Left forelimb (tissue), 1 donor: Measurements from ENCODE around the gene RBKS.
"Not testable (repeated sequence)": the region's sequence is repeated elsewhere in the genome, so short reads cannot be mapped to it uniquely, and the experiment has no call there.

Source experiments
- DNase-seq: peaks from one replicate; pipeline ENCODE4 v3.0.0-alpha.2; 2018; ENCODE audit warnings: low spot score

Gene RBKS

DNA sequence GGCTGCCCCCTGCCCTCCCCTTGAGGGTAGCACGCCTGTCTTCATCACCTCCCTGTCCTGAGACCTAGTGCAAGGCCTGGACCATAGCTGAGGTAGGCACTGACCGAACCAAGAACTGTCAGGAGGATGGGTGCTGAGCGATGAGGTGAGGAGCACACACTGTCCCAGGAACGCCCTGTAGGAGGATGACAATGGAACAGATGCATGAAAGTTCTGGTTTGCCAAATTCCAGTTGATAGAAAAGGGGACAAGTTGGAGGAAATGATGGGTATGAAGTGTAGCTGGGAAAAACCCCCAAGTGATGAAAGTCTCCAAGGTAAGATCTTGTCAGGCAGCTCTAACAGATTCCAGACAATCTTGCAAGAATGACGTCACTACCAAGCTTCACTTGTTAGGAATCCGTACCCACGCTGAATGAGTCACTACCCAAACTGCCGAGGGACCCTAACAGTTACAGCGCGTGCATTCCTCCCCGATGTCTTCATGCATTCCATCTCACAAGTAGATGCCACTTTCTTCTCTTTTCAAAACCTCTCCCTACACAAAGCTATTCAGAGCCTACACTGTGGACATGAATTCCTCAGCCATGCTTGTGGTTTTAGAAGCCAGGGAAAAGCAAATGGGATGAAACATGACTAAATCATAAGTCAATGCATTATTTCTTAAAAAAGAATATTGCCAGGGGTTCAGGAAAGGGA lies 91.1 kb downstream of the RBKS start:
- no peak for DNase-seq

DNA sequence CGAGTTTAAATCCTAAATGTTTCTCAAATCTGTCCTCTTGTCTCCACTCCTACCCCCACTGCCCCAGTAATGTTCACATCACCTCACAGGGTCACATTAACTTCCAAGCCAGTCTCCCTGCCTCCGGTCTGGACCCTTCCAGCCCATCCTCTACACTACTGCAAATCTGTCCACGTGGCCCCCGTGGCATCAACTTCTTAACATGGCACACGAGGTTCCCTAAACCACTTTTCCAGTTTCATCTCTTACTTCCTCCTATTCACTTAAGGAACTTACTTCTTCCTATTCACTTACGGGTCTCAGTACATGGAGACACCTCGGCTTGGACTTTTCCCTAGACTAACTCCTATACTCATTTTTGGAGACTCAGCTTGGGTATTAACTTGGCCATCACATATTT lies 91.7 kb downstream of the RBKS start:
- no peak for DNase-seq

DNA sequence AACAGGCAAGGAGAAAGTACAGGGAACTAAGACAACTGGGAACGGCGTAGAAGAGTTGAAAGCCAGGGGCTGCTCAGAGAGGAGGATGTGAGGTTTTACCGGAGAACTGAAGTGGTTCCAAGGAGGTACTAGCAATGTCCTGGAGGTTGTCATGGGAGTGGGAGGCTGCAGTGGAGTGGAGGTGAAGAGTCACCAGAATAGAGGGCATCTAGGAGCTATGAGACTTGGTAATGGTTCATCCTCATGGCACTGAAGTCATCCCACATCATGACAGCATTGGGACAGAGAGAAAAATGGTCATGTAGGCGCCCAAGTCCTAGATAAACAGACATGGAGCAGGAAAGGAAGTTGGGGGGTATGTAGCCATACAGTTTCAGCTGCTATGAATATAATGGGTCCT lies 92.3 kb downstream of the RBKS start:
- no peak for DNase-seq

DNA sequence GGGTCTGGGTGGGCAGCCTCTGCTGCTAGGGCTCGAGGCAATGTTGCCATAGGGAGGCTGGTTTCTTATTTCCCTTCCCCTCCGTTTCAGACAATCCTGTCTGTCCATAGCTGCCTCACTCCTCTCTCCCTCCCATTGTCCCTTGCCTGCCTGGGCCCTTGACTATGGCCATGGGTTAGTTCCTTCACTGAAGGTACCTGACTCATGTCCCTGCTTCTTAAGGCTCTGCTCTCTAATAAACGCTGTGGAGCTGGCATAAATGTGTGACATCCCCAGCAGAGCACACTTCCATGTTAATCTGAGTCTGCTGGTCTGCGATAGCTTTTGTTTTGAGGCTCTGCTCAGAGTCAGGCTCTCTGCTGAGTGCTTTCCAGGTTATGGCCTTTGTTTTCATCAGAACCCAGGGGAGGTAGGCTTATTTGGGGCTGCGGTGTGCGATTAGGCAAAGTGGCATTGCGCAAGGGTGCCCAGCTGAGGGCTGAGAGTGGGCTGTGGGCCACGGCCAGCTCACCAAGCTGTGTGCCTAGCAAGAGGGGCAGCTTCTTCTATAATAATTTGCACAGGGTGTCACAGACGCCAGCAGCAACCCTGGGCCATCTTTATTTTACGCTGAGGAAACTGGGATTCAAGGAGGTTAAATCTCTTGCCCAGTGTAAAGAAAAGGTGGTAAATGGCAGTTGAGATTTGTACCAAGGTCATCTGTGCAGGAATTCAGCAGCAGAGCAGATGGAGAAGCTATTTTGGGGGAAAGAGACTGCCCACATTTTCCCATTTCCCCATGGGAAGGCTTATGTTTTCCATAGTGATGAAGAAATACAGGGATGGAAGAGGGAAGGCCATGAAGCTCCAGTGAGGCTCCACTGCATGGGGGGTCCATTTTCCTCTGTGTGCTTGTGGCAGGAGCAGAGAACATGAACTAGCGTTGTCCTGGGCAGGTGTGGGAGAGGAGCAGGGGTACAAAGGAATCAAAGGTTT lies 93.1 kb downstream of the RBKS start:
- DNase-seq = no peak

DNA sequence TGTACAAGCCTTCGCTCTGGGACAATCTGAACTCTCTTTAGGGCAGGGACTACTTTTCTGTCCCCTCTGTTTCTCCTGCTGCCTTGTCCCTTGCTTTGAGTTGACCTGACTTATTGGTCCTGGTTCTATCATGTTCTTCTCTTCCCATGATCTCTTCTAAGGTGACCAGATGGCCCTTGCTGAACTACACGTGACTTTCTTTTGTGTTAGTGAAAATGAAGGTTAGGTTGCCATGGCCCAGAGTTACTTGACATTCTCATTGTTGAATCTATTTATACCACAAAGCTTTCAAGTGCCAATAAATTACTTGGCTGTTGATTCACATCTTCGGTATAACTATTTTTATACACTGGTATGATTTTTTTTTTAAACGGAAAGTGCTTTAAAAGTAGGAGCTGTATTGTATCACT lies 94.3 kb downstream of the RBKS start:
- DNase-seq = no peak

DNA sequence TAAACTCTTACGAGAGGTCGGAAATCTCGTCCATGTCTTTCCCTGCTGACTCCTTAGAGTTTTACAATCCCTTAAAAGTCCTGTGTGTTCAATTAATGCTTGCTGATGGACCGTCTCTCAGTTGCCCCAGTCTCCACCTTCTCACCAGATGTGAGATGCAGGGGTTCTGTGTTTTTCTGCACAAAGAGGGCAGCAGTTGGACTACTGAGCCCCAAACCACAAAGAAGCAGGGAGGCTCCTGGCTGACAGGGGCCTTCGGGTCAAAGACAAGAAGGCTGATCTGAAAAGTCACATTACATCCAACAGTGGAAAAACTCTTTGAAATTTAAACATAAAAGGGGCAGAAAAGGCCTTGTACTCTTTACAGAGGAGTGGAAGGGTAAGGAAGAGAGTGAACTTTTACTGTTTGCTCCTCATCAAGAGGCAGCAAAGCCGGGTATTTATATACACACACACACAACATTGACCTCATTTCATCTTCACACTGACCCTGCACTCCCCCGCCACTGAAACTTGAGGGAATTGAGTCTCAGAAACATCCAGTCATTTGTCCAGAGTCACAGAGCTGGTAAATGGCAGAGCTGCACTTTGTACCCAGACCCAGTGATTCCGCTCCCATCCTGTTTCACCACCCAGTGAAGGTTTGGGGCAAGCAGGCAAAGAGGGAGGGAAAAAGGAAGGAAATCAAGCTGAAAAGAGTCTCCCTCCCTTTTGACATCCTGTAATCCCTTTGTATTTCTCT lies 94.9 kb downstream of the RBKS start:
- DNase-seq = no peak

DNA sequence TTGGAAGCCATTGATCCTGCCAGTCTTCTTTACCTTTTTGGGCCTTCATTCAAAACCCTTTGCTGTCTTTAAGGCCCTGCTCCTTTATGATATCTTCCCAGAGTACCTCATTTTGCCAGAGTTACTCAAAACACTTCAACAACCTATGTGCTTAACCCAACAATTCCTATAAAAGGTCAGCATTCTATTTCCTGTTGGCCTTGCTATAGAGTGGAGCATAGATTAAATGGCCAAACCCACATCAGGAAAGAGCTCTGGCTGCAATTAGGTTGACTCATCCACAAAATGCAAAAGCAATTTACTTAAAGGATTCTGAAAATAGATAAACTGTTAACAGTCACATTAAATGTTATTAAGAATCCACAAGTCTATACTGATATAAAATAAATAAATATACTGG lies 97.4 kb downstream of the RBKS start:
- DNase-seq = no peak

DNA sequence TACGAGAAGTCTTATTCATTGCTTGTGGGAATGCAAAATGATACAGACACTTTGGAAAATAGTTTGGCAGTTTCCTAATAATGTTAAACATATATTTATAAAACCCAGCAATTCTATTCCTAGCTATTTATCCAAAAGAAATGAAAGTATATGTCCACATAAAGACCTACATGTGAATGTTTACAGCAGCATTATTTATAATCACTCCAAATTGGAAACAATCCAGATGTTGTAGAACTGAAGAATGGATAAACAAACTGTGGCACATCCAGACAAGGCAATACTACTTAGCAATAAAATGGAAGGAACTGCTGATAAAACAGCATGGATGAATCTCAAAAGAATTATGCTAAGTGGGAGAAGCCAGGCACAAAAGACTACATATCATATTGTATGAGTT lies 99.4 kb downstream of the RBKS start:
- DNase-seq = no peak

DNA sequence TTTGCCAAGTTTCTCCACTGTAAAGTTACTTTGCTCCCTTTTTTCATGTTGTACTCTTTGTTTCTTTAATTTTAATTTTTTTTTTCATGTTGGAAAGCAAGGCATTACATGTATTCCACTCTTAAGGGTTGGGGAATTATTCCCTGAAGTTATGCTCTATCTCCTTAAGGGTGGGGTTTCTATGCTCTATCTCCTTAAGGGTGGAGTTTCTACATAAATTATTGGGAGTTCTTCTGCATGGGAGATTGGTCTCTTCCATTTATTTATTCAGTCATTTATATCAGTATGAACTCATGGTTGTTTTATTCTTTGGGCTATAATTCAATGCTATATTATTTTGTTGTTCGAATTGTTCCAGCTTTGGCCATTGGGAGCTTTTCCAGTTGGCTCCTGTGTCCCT lies 107.5 kb downstream of the RBKS start:
- DNase-seq = no peak

DNA sequence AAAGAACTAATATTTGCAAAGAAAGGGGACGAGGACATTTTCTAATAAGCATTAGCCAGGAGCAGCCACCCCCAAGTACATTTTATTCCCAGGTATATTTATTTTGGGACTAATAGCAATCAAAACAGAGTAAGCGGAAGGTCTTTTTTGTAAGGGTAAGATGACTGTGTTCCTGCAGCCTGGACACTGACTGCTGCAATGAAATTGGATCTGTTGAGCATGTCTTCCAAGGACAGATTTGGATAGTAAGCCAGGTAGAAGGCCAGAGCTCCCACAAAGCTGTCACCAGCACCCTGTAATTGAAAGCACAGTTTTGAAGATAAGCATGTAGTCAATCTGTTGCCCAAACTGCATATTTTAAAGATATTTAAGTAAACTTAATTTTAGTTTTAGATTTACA lies 108.7 kb downstream of the RBKS start:
- DNase-seq = no peak

DNA sequence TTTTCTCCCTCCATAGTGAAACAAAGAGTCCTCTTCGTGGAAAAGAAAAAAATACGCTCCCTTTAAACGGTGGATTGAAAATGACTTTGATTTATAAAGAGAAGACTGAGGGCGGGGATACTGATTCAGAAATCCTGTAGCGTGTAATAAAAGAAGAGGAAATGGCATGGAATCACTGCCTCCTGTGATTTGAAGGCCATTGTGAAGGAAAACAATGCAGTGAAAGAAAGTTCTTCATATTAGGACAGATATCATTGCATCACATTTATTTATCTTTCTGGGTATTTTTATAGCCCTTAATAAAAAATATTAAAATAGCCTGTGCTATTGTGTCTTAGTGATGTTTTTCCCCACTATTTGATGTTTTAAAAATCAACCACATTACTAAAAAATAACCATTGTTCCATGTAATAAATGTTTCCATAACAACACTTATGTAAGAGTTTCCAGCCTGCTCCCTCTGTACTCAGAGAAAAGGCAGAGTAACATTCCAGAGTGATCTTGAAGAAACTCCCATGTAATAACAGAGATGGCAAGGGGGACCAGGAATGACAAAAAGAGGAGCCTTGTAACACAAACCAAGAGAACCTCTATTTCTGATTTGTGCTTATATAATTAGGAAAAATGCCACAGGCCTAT lies 110.7 kb downstream of the RBKS start:
- DNase-seq = no peak

DNA sequence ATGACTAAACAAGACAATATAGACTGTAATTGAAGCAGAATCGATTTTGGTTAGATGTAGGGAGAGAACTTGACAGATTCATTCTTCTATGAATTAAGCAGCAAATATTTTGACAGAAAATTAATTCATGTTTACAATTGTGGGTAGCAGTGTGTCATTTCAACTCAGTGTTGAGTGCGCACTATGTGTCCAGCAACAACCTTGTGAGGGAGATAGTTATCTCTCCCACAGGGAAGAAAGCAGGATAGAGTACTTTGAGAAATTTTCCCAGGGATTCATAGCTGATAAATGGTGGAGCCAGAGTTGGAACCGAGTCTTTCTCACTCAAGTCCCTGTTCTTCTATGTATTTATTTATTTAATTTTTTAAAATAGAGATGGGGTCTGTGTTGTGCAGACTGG lies 113.5 kb downstream of the RBKS start:
- DNase-seq = no peak

DNA sequence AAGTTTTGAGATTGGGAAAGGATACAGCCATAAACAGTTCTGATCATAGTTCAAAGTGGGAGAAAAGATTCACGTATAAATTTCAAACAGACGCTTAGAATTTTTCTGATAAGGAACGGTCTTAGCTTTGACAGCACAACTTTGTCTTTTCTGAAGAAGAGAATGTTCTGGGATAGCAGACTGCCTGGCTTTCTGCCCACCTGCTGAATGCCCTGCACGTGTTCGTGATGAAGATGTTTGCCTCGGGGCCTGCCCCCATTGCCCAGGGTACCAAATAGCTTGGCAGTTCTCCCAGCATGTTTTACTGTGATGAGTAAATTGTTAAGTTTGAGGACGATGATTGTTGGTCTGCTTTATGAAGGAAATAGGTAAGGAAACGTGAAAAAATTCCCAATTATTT lies 114.1 kb downstream of the RBKS start:
- DNase-seq = no peak

DNA sequence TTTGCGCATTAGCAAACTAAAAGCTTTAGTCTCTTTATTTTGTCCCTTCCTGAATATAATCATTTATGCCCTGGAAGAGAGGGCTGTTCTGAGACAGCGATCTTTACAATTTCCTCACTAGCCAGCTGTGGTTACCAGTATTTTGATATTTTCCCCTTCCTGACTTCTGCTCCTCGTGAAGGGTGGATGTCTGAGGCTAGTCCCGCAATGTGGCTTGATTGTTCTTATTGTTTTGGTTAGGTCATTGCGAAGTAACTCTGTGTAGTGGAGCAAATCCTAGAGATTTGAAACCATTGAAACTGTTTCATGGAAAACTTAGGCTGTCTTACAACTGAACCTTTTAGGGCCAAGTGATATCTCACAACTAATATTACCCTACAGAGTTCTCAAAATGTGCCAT lies 116.2 kb downstream of the RBKS start:
- DNase-seq = no peak

DNA sequence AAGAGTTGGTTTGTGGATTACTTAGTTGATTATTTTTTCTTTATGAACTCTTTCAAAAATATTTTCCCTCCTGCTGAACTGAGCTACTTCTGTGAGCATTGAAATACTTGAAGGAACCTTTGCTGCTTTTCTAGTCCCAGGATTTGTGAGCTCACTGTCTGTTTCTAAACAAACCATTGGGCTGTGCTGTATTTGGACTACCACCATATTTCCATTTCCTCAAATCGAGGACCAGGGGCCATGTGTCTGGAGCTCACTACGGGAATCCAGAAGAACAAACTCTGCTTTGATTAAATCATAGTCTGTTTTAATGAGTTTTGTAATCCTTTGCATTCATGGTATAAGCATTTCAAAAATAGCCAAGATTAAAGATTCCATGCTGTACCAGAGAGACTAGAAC lies 117.4 kb downstream of the RBKS start:
- DNase-seq = no peak

DNA sequence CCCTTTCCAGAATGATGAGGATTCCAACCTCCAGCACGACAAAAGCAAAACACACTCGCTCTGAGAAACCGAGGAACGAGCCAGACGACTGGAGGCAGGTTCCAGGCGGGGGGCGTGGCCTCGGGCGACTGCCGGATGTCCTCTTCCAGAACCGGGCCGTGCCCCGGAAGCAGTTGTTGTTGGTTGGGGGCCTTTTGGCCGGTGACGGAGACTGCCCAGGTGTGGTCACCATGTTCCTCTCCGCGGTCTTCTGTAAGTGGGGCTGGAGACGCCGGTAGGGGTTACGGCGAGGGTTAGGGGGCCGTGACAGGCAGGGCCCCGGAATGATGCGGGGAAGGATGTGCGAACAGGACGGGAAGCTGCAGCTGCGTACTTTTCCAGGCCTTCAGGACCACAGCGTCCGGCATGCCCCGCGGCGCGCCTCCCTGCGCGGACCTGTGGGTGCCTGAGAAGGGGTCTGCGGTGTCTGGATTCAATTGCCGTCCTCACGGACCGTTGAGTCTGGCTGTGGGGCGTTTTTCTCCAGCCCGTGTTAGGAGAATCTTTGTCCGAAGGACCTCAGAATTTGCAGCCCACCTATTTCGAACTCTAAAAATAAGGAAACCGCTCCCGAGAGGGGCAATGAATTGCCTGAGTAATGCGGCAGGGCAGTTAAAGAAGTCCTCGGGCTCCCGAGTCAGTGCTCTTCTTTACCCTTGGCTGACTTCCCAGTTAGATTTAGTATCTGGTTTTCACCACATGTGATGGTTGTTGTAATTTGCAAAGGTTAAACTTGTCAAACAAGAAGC lies 118.4 kb downstream of the RBKS start, which contains the start of gene MRPL33:
TSS of gene MRPL33 (plus strand) at position 172 of the 788 bp plus-strand sequence. CDS start at position 231, 59 bp downstream.
- peak; percentile 96 for DNase-seq

DNA sequence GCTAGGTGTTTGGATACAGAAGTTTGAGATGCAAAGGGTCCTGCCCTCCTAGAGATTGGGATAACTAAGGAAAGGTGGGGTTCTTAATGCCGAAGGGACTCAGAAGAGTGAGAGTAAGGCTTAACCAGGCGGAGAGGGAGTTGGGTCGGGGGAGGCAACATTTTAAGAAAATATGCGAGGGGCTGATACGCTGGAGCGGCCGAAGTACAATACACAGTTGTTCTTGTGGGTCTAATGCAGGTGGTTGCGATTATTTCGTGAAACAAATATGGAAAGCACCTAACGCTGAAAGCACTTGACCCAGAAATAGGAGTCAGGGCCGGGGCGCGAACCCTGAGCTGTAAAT lies 119.0 kb downstream of the RBKS start:
- DNase-seq = no peak

DNA sequence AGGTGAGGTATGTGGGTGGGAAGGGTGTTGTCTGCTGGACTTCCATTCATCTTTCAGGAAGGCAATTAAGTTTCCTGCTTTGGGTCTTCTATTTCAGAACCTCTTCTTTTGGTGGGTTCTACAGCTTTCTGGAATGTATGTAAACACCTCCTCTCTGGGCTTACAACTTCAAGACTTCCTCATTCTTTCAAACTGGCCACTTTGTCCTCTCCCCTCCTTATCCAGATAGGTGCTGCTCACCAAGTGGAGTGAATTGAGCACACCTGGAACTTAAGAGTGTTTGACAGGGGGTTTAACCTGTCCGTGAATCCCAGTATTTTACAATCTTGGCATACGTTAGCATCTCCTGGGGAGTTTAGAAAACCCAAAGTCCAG lies 123.9 kb downstream of the RBKS start:
- DNase-seq = no peak

DNA sequence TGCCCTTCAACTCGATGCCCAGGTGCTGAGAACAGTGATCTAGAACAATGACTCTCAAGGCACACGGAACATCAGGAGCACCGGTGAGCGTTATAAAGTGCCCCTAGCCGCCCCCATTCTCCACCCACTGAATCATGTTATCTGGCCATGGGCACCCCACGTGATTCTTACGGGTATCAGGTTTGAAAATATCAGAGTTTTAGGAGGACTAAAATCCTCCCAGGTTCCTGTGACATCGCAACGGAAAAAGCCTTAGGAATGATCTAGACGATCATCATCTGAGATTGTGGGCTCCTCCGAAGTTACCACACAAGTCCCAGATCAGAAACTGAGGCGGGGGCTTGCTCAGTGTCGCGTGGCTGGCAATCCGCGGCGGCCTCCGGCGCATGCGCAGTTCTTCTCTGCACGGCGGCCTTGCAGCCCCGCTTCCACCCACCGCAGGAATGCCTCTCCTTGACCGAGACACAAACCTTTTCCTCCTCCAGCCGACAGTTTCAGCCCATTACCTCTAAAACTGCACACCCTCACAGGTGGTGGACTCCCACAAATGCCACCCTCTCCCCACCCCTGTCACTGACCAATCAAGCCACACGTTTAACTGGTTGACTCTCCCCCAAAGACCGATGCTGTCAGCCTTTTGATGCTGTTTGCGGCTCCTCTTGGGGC lies 124.4 kb downstream of the RBKS start:
- DNase-seq = peak; percentile 79

DNA sequence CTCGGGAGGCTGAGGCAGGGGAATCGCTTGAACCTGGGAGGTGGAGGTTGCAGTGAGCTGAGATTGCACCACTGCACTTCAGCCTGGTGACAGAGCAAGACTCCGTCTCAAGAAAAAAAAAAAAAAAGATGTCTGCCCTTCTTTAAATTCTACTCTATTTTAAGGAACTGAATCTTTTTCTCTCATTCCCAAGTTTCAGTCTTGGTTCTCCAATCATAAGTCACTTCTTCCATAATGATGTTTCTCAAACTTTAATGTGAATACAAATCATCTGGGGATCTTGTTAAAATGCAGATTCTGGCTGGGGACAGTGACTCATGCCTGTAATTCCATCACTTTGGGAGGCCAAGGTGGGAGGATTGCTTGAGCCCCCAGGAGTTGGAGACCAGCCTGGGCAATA lies 125.7 kb downstream of the RBKS start:
- DNase-seq = not testable (repeated sequence)

DNA sequence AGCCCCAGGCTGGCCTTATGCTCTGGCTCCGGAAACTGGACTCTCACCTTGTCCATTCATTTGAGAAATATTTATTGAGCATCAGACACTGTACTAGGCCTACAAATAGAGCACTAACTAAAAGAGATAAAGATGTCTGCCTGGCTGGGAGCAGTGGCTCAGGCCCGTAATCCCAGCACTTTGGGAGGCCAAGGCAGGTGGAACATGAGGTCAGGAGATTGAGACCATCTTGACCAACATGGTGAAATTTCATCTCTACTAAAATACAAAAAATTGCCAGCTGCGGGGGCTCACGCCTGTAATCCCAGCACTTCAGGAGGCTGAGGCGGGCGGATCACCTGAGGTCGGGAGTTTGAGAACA lies 126.3 kb downstream of the RBKS start:
- DNase-seq = no peak
